ENCODE measurements around the gene RPL29.

The RPL29 gene

DNA sequence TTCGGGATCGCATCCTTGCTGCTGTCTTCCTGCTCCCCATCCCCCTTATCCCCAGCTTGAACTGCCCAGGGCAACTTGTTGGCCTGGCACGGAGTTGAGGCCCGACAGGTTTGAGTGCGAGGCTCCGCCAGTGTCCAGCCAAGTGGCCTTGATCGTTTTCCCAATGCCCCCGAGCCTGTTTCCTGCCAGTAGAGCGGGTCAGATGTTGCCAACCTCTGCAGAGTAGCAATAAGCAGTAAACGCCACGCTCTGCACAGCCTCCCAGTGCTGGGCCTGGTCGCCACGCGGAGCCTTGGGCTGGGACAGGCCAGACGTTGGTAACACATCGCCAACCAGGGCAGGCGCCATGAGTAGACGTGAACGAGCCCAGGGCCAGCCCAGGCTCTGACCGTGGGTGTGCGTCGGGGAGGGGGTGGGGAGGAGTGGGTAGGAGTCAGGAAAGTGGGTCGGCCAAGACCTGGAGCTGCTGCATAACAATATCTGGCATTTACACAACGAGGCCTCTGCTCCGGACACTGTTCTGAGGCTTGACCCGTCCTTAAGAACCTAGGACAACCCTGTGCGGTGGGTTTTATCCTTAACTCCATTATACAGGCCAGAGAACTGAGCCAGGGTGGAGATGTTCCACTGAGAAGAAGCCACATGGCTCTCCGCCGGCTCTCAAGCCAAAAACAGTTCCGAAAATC, 21.3 kb downstream of the RPL29 start:
- Histone ChIP-seq H3K27ac (ENCODE audit: low read depth, low read length, poor library complexity, severe bottlenecking) (peak overlapping the region; percentile 85), H3K4me1 (ENCODE audit: insufficient read depth, low read length, severe bottlenecking) (peaks cover 38% of the 10 kb centered on the region), H4K20me1 (ENCODE audit: insufficient read depth, low read length) (no peaks in the 10 kb centered on the region)

GRCh38 chr3:51971350-51971749, 24.3 kb downstream of the RPL29 start:
- no peaks in the 10 kb centered on the region for H3K79me2 ChIP-seq (ENCODE audit: insufficient read depth, low read length)
- no peak overlapping the region for H3K4me2 ChIP-seq (ENCODE audit: low read length)
- peaks cover 32% of the 10 kb centered on the region for H3K4me1 ChIP-seq (ENCODE audit: insufficient read depth, low read length, severe bottlenecking)
- no peaks in the 10 kb centered on the region for H4K20me1 ChIP-seq (ENCODE audit: insufficient read depth, low read length)
- H3K27ac ChIP-seq (ENCODE audit: low read depth, low read length, poor library complexity, severe bottlenecking): no peak overlapping the region
- TF ChIP-seq EZH2 (IDR thresholded peaks at IDR 0.05; ENCODE audit: borderline replicate concordance, low read length): no peak
- TF ChIP-seq, protein P1, sequence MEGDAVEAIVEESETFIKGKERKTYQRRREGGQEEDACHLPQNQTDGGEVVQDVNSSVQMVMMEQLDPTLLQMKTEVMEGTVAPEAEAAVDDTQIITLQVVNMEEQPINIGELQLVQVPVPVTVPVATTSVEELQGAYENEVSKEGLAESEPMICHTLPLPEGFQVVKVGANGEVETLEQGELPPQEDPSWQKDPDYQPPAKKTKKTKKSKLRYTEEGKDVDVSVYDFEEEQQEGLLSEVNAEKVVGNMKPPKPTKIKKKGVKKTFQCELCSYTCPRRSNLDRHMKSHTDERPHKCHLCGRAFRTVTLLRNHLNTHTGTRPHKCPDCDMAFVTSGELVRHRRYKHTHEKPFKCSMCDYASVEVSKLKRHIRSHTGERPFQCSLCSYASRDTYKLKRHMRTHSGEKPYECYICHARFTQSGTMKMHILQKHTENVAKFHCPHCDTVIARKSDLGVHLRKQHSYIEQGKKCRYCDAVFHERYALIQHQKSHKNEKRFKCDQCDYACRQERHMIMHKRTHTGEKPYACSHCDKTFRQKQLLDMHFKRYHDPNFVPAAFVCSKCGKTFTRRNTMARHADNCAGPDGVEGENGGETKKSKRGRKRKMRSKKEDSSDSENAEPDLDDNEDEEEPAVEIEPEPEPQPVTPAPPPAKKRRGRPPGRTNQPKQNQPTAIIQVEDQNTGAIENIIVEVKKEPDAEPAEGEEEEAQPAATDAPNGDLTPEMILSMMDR (IDR thresholded peaks at IDR 0.05; ENCODE audit: low read length): no peak
- H3K27me3 ChIP-seq (ENCODE audit: insufficient read depth, low read length): no peaks in the 10 kb centered on the region
- H3K9me3 ChIP-seq (ENCODE audit: low read length): no peaks in the 10 kb centered on the region
- H3K9ac ChIP-seq (ENCODE audit: low read length): no peak overlapping the region
- H2AFZ ChIP-seq (ENCODE audit: low read length): no peak overlapping the region
- peaks cover 26% of the 10 kb centered on the region for H3K36me3 ChIP-seq (ENCODE audit: insufficient read depth, low read length)
- no peaks in the 10 kb centered on the region for H3F3A ChIP-seq (ENCODE audit: insufficient read depth, low read length)
- H3K9me2 ChIP-seq (ENCODE audit: low read depth, low read length): no peaks in the 10 kb centered on the region
- no peak overlapping the region for H3K4me3 ChIP-seq (ENCODE audit: low read depth, low read length, poor library complexity, severe bottlenecking)

More for the DNA sequence above, 21.3 kb downstream of the RPL29 start:
- TF ChIP-seq EZH2 (IDR thresholded peaks at IDR 0.05; ENCODE audit: borderline replicate concordance, low read length): no peak
- TF ChIP-seq, protein P1 (IDR thresholded peaks at IDR 0.05; ENCODE audit: low read length): no peak
- H3K79me2 ChIP-seq (ENCODE audit: insufficient read depth, low read length): no peaks in the 10 kb centered on the region
- no peaks in the 10 kb centered on the region for H3K9me2 ChIP-seq (ENCODE audit: low read depth, low read length)
- 0 out of 2 replicates have a peak, but pooled peaks cover 8% of the 10 kb centered on the region for H3F3A ChIP-seq (ENCODE audit: insufficient read depth, low read length)
- H3K4me2 ChIP-seq (ENCODE audit: low read length): peak overlapping the region; percentile 86
- no peak overlapping the region for H2AFZ ChIP-seq (ENCODE audit: low read length)
- H3K27me3 ChIP-seq (ENCODE audit: insufficient read depth, low read length): no peaks in the 10 kb centered on the region
- peak overlapping the region; percentile 98 for H3K4me3 ChIP-seq (ENCODE audit: low read depth, low read length, poor library complexity, severe bottlenecking)
- no peaks in the 10 kb centered on the region for H3K9me3 ChIP-seq (ENCODE audit: low read length)
- H3K36me3 ChIP-seq (ENCODE audit: insufficient read depth, low read length): peaks cover 16% of the 10 kb centered on the region
- H3K9ac ChIP-seq (ENCODE audit: low read length): peak overlapping the region; percentile 99

- Histone ChIP-seq H3K4me2 (ENCODE audit: low read length) (no peak overlapping the region), H3K27me3 (ENCODE audit: insufficient read depth, low read length) (no peaks in the 10 kb centered on the region), H3K27ac (ENCODE audit: low read depth, low read length, poor library complexity, severe bottlenecking) (no peak overlapping the region), H3K9me3 (ENCODE audit: low read length) (no peaks in the 10 kb centered on the region), H3K36me3 (ENCODE audit: insufficient read depth, low read length) (peaks cover 26% of the 10 kb centered on the region), H3K9ac (ENCODE audit: low read length) (no peak overlapping the region), H3F3A (ENCODE audit: insufficient read depth, low read length) (no peaks in the 10 kb centered on the region), H2AFZ (ENCODE audit: low read length) (no peak overlapping the region), H3K9me2 (ENCODE audit: low read depth, low read length) (no peaks in the 10 kb centered on the region), H3K4me1 (ENCODE audit: insufficient read depth, low read length, severe bottlenecking) (peaks cover 26% of the 10 kb centered on the region), H4K20me1 (ENCODE audit: insufficient read depth, low read length) (no peaks in the 10 kb centered on the region), H3K4me3 (ENCODE audit: low read depth, low read length, poor library complexity, severe bottlenecking) (no peak overlapping the region), H3K79me2 (ENCODE audit: insufficient read depth, low read length) (no peaks in the 10 kb centered on the region)
- TF ChIP-seq, protein P1 (IDR thresholded peaks at IDR 0.05; ENCODE audit: low read length): no peak
- TF ChIP-seq EZH2 (IDR thresholded peaks at IDR 0.05; ENCODE audit: borderline replicate concordance, low read length): no peak
Observed at GRCh38 chr3:51970606-51971300, 24.9 kb downstream of the RPL29 start.
